Osteoblast (primary cell): ENCODE results near the gene MAPK12. TPM values are rescaled to one million over a fixed set of nuclear protein-coding genes. Genes with fewer than 3 reads are reported as not detected.
A peak's percentile ranks its signal among the peaks of the same experiment; 100 is the strongest.

Experiments
- DNase-seq: peaks from one replicate; pipeline ENCODE4 v3.0.0; 2011; ENCODE audit warnings: low spot score, mixed read lengths; ENCODE audit not compliant: insufficient read length; ENCODE audit errors: missing footprints
- H2AFZ ChIP-seq: 2 replicates; pipeline ENCODE4 v1.6.0; 2011; ENCODE audit warnings: mild to moderate bottlenecking, low read length
- H3K27ac ChIP-seq: 2 replicates; pipeline ENCODE4 v1.5.1; 2011; ENCODE audit warnings: mild to moderate bottlenecking, low read depth, low read length, moderate library complexity
- H3K27me3 ChIP-seq: 2 replicates; pipeline ENCODE4 v1.6.0; 2012; ENCODE audit warnings: mild to moderate bottlenecking, control low read depth, inconsistent platforms, low read length, moderate library complexity; ENCODE audit not compliant: insufficient read depth
- H3K36me3 ChIP-seq: 2 replicates; pipeline ENCODE4 v1.5.1; 2011; ENCODE audit warnings: mild to moderate bottlenecking, low read length, control low read depth, moderate library complexity; ENCODE audit not compliant: insufficient read depth
- H3K4me1 ChIP-seq: 2 replicates; pipeline ENCODE4 v1.5.1; 2011; ENCODE audit warnings: mild to moderate bottlenecking, low read length, control low read depth, moderate library complexity; ENCODE audit not compliant: insufficient read depth
- H3K4me2 ChIP-seq: 2 replicates; pipeline ENCODE4 v1.6.0; 2011; ENCODE audit warnings: mild to moderate bottlenecking, low read length; ENCODE audit not compliant: insufficient read depth
- H3K4me3 ChIP-seq: fragments of 200-600 bp; sonication (generic); 3 replicates; pipeline ENCODE4 v1.5.1; 2012; ENCODE audit warnings: mild to moderate bottlenecking, low read length, inconsistent platforms; ENCODE audit not compliant: insufficient read depth
- H3K79me2 ChIP-seq: 2 replicates; pipeline ENCODE4 v1.6.0; 2012; ENCODE audit warnings: mild to moderate bottlenecking, low read length, control low read depth, inconsistent platforms; ENCODE audit not compliant: insufficient read depth
- H3K9me3 ChIP-seq: 2 replicates; pipeline ENCODE4 v1.5.1; 2011; ENCODE audit warnings: low read depth, low read length, control low read depth
- H4K20me1 ChIP-seq: 2 replicates; pipeline ENCODE4 v1.6.0; 2012; ENCODE audit warnings: mild to moderate bottlenecking, low read length, control low read depth; ENCODE audit not compliant: insufficient read depth
- total RNA-seq: library from RNA; depleted of rRNA; stranded (reverse); fragments of >200 nt; gene quantifications from 2 replicates; pipeline ENCODE4 v1.2.3, GENCODE V29; 2012
- TF ChIP-seq, protein P1 (sequence below): IDR thresholded peaks from 2 replicates; pipeline ENCODE4 v1.5.1; 2011; ENCODE audit warnings: mild to moderate bottlenecking, low read depth, low read length, moderate library complexity; ENCODE audit errors: extremely low read depth

MAPK12 gene
- total RNA-seq, 1 donor = 34.0 TPM

DNA sequence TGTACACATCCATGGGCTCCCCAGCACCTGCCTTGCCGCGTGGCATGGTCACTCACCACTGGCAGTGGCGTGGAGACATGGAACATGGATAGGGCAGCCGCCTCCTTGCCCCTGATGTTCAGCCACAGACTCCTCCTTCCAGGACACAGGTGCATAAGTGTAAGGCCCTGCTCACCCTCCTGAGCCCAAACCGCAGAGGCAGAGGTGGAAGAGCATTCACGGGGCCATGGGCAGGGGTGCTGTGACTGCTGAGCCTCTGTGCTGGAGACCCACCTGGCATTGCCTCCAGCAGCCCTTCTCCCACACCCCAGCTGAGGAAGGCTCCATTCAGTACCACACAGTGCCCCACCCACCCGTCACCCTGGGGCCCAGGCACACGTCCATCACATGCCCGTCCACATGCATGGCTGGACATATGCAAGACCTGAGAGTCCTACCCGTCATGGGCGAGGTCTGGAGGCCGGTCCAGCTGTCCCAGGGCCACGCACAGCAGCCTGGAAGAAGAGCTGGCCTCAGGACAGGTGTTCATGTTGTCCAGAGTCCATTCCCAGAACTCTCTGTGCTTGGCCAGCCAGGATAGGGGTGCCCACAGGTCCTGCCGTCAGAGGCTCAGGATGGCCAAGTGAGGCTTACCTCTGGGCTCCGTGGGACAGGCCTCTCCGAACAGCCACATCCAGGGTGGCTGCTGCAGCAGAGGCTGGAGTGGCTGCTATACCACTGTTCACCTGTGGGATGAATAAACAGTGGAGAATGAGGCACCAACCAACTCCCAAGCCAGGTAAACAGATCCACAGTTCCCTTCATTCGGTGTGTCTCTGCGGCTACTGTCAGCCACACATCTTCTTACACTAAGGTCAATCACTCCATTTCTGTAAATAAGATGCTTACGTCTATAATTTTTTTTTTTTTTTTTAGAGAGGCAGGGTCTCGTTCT lies 15.0 kb downstream of the MAPK12 start:
- Histone ChIP-seq H3K27me3 (no peaks in the 10 kb centered on the region), H3K36me3 (peaks cover 18% of the 10 kb centered on the region), H3K79me2 (peaks cover 74% of the 10 kb centered on the region), H3K27ac (peak overlapping the region; percentile 83), H3K4me3 (no peak overlapping the region), H4K20me1 (peaks cover 22% of the 10 kb centered on the region), H3K4me2 (peak overlapping the region; percentile 95), H3K9me3 (no peaks in the 10 kb centered on the region), H3K4me1 (peaks cover 32% of the 10 kb centered on the region), H2AFZ (no peak overlapping the region)
- DNase-seq = peak; percentile 82
- TF ChIP-seq, protein P1, sequence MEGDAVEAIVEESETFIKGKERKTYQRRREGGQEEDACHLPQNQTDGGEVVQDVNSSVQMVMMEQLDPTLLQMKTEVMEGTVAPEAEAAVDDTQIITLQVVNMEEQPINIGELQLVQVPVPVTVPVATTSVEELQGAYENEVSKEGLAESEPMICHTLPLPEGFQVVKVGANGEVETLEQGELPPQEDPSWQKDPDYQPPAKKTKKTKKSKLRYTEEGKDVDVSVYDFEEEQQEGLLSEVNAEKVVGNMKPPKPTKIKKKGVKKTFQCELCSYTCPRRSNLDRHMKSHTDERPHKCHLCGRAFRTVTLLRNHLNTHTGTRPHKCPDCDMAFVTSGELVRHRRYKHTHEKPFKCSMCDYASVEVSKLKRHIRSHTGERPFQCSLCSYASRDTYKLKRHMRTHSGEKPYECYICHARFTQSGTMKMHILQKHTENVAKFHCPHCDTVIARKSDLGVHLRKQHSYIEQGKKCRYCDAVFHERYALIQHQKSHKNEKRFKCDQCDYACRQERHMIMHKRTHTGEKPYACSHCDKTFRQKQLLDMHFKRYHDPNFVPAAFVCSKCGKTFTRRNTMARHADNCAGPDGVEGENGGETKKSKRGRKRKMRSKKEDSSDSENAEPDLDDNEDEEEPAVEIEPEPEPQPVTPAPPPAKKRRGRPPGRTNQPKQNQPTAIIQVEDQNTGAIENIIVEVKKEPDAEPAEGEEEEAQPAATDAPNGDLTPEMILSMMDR = peak; percentile 5

- Histone ChIP-seq H4K20me1 (peaks cover 31% of the 10 kb centered on the region), H3K27me3 (no peaks in the 10 kb centered on the region), H3K9me3 (no peaks in the 10 kb centered on the region), H3K4me2 (peak overlapping the region; percentile 95), H3K36me3 (peaks cover 19% of the 10 kb centered on the region), H3K4me1 (peaks cover 32% of the 10 kb centered on the region), H2AFZ (peak overlapping the region; percentile 70), H3K79me2 (peaks cover 85% of the 10 kb centered on the region), H3K27ac (peak overlapping the region; percentile 83), H3K4me3 (peak overlapping the region; percentile 100)
- DNase-seq = peak; percentile 83
- TF ChIP-seq, protein P1 = no peak
Observed at GRCh38 chr22:50245214-50246072, 16.0 kb downstream of the MAPK12 start.

GRCh38 chr22:50244420-50245213 lies 16.9 kb downstream of the MAPK12 start, which contains the start of gene TUBGCP6:
TSS of gene TUBGCP6 (minus strand) at chr22:50245023. CDS start at chr22:50244459, 564 bp downstream.
- Histone ChIP-seq H3K4me1 (peaks cover 25% of the 10 kb centered on the region), H2AFZ (peak within 1 kb of the TSS; percentile 91), H3K27me3 (no peaks in the 10 kb centered on the region), H3K27ac (peak within 1 kb of the TSS; percentile 83), H3K4me2 (peak within 1 kb of the TSS; percentile 95), H3K36me3 (peaks cover 26% of the 10 kb centered on the region), H3K79me2 (peaks cover 86% of the 10 kb centered on the region), H3K4me3 (peak within 1 kb of the TSS; percentile 100), H4K20me1 (peaks cover 34% of the 10 kb centered on the region), H3K9me3 (no peaks in the 10 kb centered on the region)
- peak; percentile 100 for DNase-seq
- TF ChIP-seq, protein P1 = no peak
